Neuron (in vitro differentiated cells): ENCODE results near the gene SNX24.

Experiments
- H2AFZ ChIP-seq: one replicate; pipeline ENCODE4 v1.6.1; 2013; ENCODE audit warnings: low read depth, mild to moderate bottlenecking, inconsistent platforms, low read length, moderate library complexity
- H3K27me3 ChIP-seq: one replicate; pipeline ENCODE4 v1.6.1; 2013; ENCODE audit warnings: low read length; ENCODE audit not compliant: insufficient read depth
- H3K36me3 ChIP-seq: one replicate; pipeline ENCODE4 v1.6.1; 2013; ENCODE audit warnings: low read length; ENCODE audit not compliant: insufficient read depth
- H3K4me1 ChIP-seq: one replicate; pipeline ENCODE4 v1.6.1; 2013; ENCODE audit warnings: low read length; ENCODE audit not compliant: insufficient read depth
- H3K4me3 ChIP-seq: 2 replicates; pipeline ENCODE4 v1.5.1; 2013; ENCODE audit warnings: mild to moderate bottlenecking, low read length, moderate library complexity
- H3K9me3 ChIP-seq: one replicate; pipeline ENCODE4 v1.6.1; 2013; ENCODE audit warnings: low read length

SNX24 gene

DNA sequence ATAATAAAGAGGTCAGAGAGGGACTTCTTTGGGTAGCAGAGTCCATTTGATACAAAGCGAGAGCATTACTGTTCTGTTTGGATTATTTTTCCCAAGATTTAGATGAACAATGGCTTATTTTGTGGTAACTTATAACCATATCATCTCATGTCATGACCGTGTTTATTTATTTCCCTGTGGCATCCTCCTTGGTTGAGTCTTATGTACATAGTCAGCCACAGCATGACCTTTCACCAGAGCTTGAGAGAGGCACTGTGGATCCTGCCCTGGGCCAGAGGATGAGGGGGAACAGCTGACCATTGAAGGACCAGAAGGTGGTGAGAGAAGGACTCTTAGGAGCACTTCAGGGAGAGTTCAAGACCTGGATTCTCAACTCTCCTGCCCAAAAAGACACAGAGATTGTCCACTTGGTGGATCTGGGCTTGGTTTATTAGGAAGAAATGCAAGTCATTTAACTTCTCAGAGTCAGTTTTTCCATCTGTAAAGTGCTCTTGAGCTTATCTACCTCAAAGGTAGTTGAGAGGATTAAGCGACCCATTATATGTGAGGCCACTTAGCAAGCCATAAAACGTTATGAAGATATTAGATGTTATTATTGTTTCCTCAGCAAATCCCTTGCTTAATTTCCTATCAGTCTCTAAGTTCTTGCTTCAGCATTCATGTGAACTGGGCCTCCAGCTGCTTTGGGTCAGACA lies 139.7 kb downstream of the SNX24 start:
- Histone ChIP-seq H2AFZ (no peak overlapping the region), H3K4me1 (no peaks in the 10 kb centered on the region), H3K27me3 (no peaks in the 10 kb centered on the region), H3K36me3 (no peaks in the 10 kb centered on the region), H3K4me3 (no peak overlapping the region), H3K9me3 (no peaks in the 10 kb centered on the region)

GRCh38 chr5:122985954-122986721 lies 140.7 kb downstream of the SNX24 start:
- Histone ChIP-seq H3K36me3 (no peaks in the 10 kb centered on the region), H3K9me3 (no peaks in the 10 kb centered on the region), H2AFZ (no peak overlapping the region), H3K27me3 (no peaks in the 10 kb centered on the region), H3K4me1 (no peaks in the 10 kb centered on the region), H3K4me3 (no peak overlapping the region)

- H3K4me3 ChIP-seq, result no peak overlapping the region
- H2AFZ ChIP-seq, result no peak overlapping the region
- H3K27me3 ChIP-seq, result no peaks in the 10 kb centered on the region
- H3K9me3 ChIP-seq, result no peaks in the 10 kb centered on the region
- H3K36me3 ChIP-seq, result no peaks in the 10 kb centered on the region
- no peaks in the 10 kb centered on the region for H3K4me1 ChIP-seq
Observed at GRCh38 chr5:122996091-122996490, 150.7 kb downstream of the SNX24 start.

GRCh38 chr5:122997294-122997693 lies 151.9 kb downstream of the SNX24 start:
- no peaks in the 10 kb centered on the region for H3K9me3 ChIP-seq
- no peaks in the 10 kb centered on the region for H3K27me3 ChIP-seq
- H3K36me3 ChIP-seq, result no peaks in the 10 kb centered on the region
- no peaks in the 10 kb centered on the region for H3K4me1 ChIP-seq
- H2AFZ ChIP-seq, result no peak overlapping the region
- H3K4me3 ChIP-seq, result no peak overlapping the region

- Histone ChIP-seq H3K4me3 (no peak overlapping the region), H3K27me3 (no peaks in the 10 kb centered on the region), H3K4me1 (no peaks in the 10 kb centered on the region), H3K36me3 (no peaks in the 10 kb centered on the region), H2AFZ (no peak overlapping the region), H3K9me3 (no peaks in the 10 kb centered on the region)
Observed at GRCh38 chr5:122999947-123000563, 154.6 kb downstream of the SNX24 start.

DNA sequence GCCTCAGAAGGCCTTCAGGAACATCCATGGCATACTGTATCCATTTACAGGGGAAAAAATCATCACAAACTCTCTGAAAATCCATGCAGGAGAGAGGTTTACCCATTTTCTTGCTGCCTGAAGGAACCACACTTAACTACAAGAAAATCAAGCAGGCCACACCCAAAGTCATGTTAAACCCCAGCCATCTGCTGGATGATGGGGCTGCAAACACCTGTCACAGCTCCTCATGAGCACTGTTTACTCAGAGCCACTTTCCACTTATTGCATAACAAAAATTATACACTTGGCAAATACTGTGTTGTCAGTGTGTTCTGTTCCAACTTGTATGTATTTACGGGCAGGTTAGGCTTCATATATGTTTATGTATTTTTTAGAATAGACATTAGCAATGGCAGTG lies 155.3 kb downstream of the SNX24 start:
- no peaks in the 10 kb centered on the region for H3K4me1 ChIP-seq
- no peak overlapping the region for H3K4me3 ChIP-seq
- H3K27me3 ChIP-seq, result no peaks in the 10 kb centered on the region
- no peaks in the 10 kb centered on the region for H3K36me3 ChIP-seq
- H2AFZ ChIP-seq, result no peak overlapping the region
- H3K9me3 ChIP-seq, result no peaks in the 10 kb centered on the region

DNA sequence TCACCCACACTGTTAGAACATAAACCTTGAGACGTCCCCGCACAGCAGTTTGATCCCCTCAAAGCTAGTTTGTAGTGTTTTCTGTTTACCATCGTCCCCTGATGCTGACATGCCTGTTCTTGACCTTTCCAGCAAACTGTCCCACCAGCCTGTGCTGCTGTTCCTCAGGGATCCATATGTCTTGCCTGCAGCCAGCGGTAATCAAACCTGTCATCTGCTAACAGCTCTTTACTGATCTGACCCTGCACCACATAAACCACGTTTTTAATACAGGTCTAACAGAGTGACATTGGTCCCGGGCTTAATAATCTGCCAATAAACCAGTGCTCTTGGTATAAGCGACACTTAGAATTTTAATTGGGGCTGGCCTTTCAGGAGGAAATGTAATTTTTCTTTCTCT lies 156.4 kb downstream of the SNX24 start:
- H2AFZ ChIP-seq, result no peak overlapping the region
- no peaks in the 10 kb centered on the region for H3K4me1 ChIP-seq
- no peaks in the 10 kb centered on the region for H3K9me3 ChIP-seq
- no peaks in the 10 kb centered on the region for H3K27me3 ChIP-seq
- no peak overlapping the region for H3K4me3 ChIP-seq
- H3K36me3 ChIP-seq, result no peaks in the 10 kb centered on the region

- Histone ChIP-seq H3K4me3 (no peak overlapping the region), H3K9me3 (no peaks in the 10 kb centered on the region), H3K27me3 (no peaks in the 10 kb centered on the region), H3K4me1 (peaks cover 17% of the 10 kb centered on the region), H3K36me3 (no peaks in the 10 kb centered on the region), H2AFZ (no peak overlapping the region)
Observed at GRCh38 chr5:123007182-123007581, 161.8 kb downstream of the SNX24 start.

DNA sequence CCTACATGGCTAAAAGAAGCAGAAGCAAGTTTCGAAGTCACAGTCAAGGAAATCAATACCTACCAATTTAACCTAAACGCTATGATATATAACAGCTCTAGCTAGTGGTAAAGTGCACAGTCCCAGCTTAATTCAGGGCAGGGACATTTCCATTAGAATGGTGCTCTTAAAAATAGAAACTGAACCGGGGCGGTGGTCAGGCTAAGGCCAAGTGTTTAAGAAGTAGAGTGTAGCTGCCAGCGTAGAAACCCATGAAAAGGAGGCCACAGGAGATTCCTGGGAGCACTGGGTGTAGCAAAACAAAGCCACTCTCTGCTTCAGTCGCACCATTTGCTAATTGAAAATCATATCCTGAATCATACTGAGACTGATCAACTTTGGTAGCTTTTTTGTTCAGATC lies 162.3 kb downstream of the SNX24 start:
- H3K9me3 ChIP-seq, result no peaks in the 10 kb centered on the region

GRCh38 chr5:123012321-123012720 lies 166.9 kb downstream of the SNX24 start:
- no peak overlapping the region for H3K4me3 ChIP-seq
- H3K9me3 ChIP-seq, result no peaks in the 10 kb centered on the region
- H3K36me3 ChIP-seq, result no peaks in the 10 kb centered on the region
- H3K27me3 ChIP-seq, result no peaks in the 10 kb centered on the region
- no peak overlapping the region for H2AFZ ChIP-seq
- peaks cover 13% of the 10 kb centered on the region for H3K4me1 ChIP-seq

More for the DNA sequence above, 162.3 kb downstream of the SNX24 start:
- Histone ChIP-seq H3K4me1 (peaks cover 17% of the 10 kb centered on the region), H3K4me3 (no peak overlapping the region), H3K27me3 (no peaks in the 10 kb centered on the region), H3K36me3 (no peaks in the 10 kb centered on the region), H2AFZ (peak overlapping the region; percentile 26)

DNA sequence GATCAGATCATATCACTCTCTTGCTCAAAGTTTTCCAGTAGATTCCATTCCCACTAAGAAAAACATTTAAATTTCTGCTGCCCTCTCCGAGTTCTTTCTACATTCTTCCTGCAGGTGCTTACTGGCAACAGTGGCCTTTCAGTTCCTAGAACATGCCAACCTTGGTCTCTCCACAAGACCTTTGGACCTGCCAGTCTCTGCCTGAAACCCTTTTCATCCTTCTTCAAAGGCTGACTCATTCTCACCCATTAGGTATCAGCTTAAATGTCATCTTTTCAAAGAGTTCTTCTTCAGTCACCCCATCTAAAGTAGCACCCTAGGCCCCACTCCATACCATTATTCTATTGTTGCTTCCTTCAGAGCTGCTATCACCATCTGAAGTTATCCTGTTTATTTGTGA lies 169.3 kb downstream of the SNX24 start:
- no peaks in the 10 kb centered on the region for H3K4me1 ChIP-seq
- H3K36me3 ChIP-seq, result no peaks in the 10 kb centered on the region
- H2AFZ ChIP-seq, result no peak overlapping the region
- H3K27me3 ChIP-seq, result no peaks in the 10 kb centered on the region
- H3K4me3 ChIP-seq, result no peak overlapping the region
- H3K9me3 ChIP-seq, result no peaks in the 10 kb centered on the region

DNA sequence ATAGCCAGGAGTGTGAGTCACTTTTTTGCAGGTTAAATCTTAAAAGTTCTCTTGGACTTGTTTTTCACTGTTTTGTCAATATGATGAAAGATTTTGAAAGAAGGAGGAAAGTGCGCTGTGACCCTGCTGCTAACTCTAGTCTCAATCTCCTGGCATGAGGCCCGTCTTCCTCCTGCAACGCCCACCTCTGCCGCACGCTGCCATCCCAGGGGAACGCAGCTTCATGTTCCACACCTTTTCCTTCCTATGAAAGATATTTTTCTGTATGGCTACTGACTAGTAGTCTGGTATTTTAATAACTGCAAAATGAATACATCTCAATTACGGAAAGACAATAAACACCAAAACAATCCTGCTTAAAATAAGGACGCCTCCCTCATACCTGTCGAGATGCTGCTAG lies 182.8 kb downstream of the SNX24 start:
- H2AFZ ChIP-seq, result no peak overlapping the region
- no peak overlapping the region for H3K4me3 ChIP-seq
- H3K27me3 ChIP-seq, result no peaks in the 10 kb centered on the region
- peaks cover 20% of the 10 kb centered on the region for H3K4me1 ChIP-seq
- no peaks in the 10 kb centered on the region for H3K9me3 ChIP-seq
- H3K36me3 ChIP-seq, result no peaks in the 10 kb centered on the region

DNA sequence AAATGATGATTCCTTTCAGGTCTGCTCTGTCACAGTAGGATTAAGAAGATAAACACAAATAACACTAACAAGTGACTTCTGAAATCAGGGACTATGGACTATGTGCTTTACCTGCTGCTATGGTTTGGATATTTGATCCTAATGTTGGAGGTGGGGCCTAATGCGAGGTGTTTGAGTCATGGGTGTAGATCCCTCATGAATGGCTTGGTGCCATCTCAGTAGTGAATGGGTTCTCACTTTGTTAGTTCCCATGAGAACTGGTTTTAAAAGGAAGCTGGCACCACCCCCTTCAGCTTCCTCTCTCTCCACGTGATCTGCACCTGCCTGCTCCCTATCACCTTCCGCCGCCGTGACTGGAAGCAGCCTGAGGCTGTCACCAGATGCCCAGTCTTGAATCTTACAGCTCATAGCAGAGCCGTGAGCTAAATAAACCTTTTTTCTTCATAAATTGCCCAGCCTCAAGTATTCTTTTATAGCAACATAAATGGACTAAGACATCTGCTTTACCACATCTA lies 187.8 kb downstream of the SNX24 start:
- no peaks in the 10 kb centered on the region for H3K36me3 ChIP-seq
- H3K4me3 ChIP-seq, result no peak overlapping the region
- no peaks in the 10 kb centered on the region for H3K9me3 ChIP-seq
- H2AFZ ChIP-seq, result no peak overlapping the region
- H3K27me3 ChIP-seq, result peaks cover 24% of the 10 kb centered on the region
- peaks cover 24% of the 10 kb centered on the region for H3K4me1 ChIP-seq
